Measurements from ENCODE around the gene MACROD2. TPM values are rescaled to one million over a fixed set of nuclear protein-coding genes. Genes with fewer than 3 reads are reported as not detected.

The MACROD2 gene
- total RNA-seq, 1 experiment from 2014 or later: 3.1 TPM

GRCh38 chr20:14497004-14497403 is 501.7 kb downstream of the MACROD2 start:
- TF ChIP-seq, protein P1, sequence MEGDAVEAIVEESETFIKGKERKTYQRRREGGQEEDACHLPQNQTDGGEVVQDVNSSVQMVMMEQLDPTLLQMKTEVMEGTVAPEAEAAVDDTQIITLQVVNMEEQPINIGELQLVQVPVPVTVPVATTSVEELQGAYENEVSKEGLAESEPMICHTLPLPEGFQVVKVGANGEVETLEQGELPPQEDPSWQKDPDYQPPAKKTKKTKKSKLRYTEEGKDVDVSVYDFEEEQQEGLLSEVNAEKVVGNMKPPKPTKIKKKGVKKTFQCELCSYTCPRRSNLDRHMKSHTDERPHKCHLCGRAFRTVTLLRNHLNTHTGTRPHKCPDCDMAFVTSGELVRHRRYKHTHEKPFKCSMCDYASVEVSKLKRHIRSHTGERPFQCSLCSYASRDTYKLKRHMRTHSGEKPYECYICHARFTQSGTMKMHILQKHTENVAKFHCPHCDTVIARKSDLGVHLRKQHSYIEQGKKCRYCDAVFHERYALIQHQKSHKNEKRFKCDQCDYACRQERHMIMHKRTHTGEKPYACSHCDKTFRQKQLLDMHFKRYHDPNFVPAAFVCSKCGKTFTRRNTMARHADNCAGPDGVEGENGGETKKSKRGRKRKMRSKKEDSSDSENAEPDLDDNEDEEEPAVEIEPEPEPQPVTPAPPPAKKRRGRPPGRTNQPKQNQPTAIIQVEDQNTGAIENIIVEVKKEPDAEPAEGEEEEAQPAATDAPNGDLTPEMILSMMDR (IDR thresholded peaks at IDR 0.05; ENCODE audit: unreplicated experiment): no peak
- DNase-seq (ENCODE audit: unreplicated experiment): no peak
- BruUV-seq (replicated peaks): no TSS peak
- no peak overlapping the region for H3K4me3 Mint-ChIP-seq (ENCODE audit: unreplicated experiment)
- no peaks in the 10 kb centered on the region for H3K27me3 Mint-ChIP-seq (ENCODE audit: insufficient read depth, unreplicated experiment)
- H3K36me3 Mint-ChIP-seq (ENCODE audit: insufficient read depth, unreplicated experiment): no peaks in the 10 kb centered on the region
- intact Hi-C loops (cut with micrococcal nuclease): no loop called here
- no peaks in the 10 kb centered on the region for H3K4me1 Mint-ChIP-seq (ENCODE audit: insufficient read depth, unreplicated experiment)
- H3K9me3 Mint-ChIP-seq (ENCODE audit: unreplicated experiment): no peaks in the 10 kb centered on the region
- no peak overlapping the region for H3K27ac Mint-ChIP-seq (ENCODE audit: low read depth, unreplicated experiment)
- POLR2A ChIA-PET: interaction anchor here (0.6 to 1.1 kb wide), 5 partner anchors 10 to 159 kb away, joined by 3 read pairs; partner anchors contain the start of gene FLRT3
- CTCF ChIA-PET: interaction anchor here (0.7 kb wide), 1 partner anchor 216 kb away, joined by 3 read pairs; no protein-coding TSS in a partner anchor

DNA sequence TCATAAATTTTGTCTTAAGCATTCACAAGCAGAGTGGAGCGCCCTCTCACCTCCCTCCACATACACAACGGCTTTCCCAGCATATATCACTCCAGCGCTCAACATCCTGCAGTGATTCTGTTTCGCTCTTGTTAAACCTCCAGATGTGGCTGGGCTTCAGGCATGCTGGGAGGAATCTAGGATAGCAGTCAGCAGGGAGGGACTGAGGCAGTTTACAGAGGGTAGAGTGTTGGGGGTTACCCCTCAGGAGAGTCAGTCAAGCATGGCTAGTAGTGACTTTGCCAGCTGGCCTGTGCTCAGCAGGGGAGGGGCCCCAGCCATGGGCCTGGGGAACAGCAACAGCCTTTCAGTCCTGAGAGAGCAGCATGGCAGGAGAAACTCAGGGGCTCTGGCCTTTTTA is 503.5 kb downstream of the MACROD2 start:
- intact Hi-C loops (cut with micrococcal nuclease): no loop called here
- TF ChIP-seq, protein P1 (IDR thresholded peaks at IDR 0.05; ENCODE audit: unreplicated experiment): no peak

GRCh38 chr20:14505476-14505875 is 510.2 kb downstream of the MACROD2 start:
- no peaks in the 10 kb centered on the region for H3K27me3 Mint-ChIP-seq (ENCODE audit: insufficient read depth, unreplicated experiment)
- intact Hi-C loops (cut with micrococcal nuclease): no loop called here
- no peak overlapping the region for H3K27ac Mint-ChIP-seq (ENCODE audit: low read depth, unreplicated experiment)
- CTCF ChIA-PET: no interaction called here
- no peak for DNase-seq (ENCODE audit: unreplicated experiment)
- H3K4me3 Mint-ChIP-seq (ENCODE audit: unreplicated experiment): no peak overlapping the region
- POLR2A ChIA-PET: interaction anchor here (1.3 kb wide), 1 partner anchor 10 kb away, joined by 3 read pairs; no protein-coding TSS in a partner anchor
- peaks cover 6% of the 10 kb centered on the region for H3K9me3 Mint-ChIP-seq (ENCODE audit: unreplicated experiment)
- TF ChIP-seq, protein P1 (IDR thresholded peaks at IDR 0.05; ENCODE audit: unreplicated experiment): no peak
- no peaks in the 10 kb centered on the region for H3K36me3 Mint-ChIP-seq (ENCODE audit: insufficient read depth, unreplicated experiment)
- no peaks in the 10 kb centered on the region for H3K4me1 Mint-ChIP-seq (ENCODE audit: insufficient read depth, unreplicated experiment)
- no TSS peak for BruUV-seq (replicated peaks)

More for the DNA sequence above, 503.5 kb downstream of the MACROD2 start:
- Mint-ChIP-seq H3K27me3 (ENCODE audit: insufficient read depth, unreplicated experiment) (no peaks in the 10 kb centered on the region), H3K9me3 (ENCODE audit: unreplicated experiment) (no peaks in the 10 kb centered on the region), H3K27ac (ENCODE audit: low read depth, unreplicated experiment) (no peak overlapping the region), H3K36me3 (ENCODE audit: insufficient read depth, unreplicated experiment) (no peaks in the 10 kb centered on the region), H3K4me3 (ENCODE audit: unreplicated experiment) (no peak overlapping the region), H3K4me1 (ENCODE audit: insufficient read depth, unreplicated experiment) (no peaks in the 10 kb centered on the region)
- no TSS peak for BruUV-seq (replicated peaks)
- CTCF ChIA-PET: no interaction called here
- no peak for DNase-seq (ENCODE audit: unreplicated experiment)
- POLR2A ChIA-PET: no interaction called here

- Mint-ChIP-seq H3K9me3 (ENCODE audit: unreplicated experiment) (peaks cover 6% of the 10 kb centered on the region), H3K27me3 (ENCODE audit: insufficient read depth, unreplicated experiment) (no peaks in the 10 kb centered on the region), H3K27ac (ENCODE audit: low read depth, unreplicated experiment) (no peak overlapping the region), H3K36me3 (ENCODE audit: insufficient read depth, unreplicated experiment) (no peaks in the 10 kb centered on the region), H3K4me3 (ENCODE audit: unreplicated experiment) (no peak overlapping the region), H3K4me1 (ENCODE audit: insufficient read depth, unreplicated experiment) (no peaks in the 10 kb centered on the region)
- intact Hi-C loops (cut with micrococcal nuclease): no loop called here
- BruUV-seq (replicated peaks): no TSS peak
- TF ChIP-seq, protein P1 (IDR thresholded peaks at IDR 0.05; ENCODE audit: unreplicated experiment): no peak
- ChIA-PET POLR2A (interaction anchor here (1.3 kb wide), 1 partner anchor 11 kb away, joined by 3 read pairs; no protein-coding TSS in a partner anchor), CTCF (no interaction called here)
- DNase-seq (ENCODE audit: unreplicated experiment): no peak
Observed at GRCh38 chr20:14507711-14508110, 512.4 kb downstream of the MACROD2 start.

Data from MCF 10A (cell line).